GM19099 (cell line): Measurements from ENCODE around the gene ABCB1.

Experiments used
- POLR2A ChIP-seq: IDR thresholded peaks from 3 replicates; pipeline ENCODE4 v1.6.1; 2011; ENCODE audit warnings: low read depth; ENCODE audit not compliant: insufficient read length; ENCODE audit errors: extremely low read depth

The ABCB1 gene

DNA sequence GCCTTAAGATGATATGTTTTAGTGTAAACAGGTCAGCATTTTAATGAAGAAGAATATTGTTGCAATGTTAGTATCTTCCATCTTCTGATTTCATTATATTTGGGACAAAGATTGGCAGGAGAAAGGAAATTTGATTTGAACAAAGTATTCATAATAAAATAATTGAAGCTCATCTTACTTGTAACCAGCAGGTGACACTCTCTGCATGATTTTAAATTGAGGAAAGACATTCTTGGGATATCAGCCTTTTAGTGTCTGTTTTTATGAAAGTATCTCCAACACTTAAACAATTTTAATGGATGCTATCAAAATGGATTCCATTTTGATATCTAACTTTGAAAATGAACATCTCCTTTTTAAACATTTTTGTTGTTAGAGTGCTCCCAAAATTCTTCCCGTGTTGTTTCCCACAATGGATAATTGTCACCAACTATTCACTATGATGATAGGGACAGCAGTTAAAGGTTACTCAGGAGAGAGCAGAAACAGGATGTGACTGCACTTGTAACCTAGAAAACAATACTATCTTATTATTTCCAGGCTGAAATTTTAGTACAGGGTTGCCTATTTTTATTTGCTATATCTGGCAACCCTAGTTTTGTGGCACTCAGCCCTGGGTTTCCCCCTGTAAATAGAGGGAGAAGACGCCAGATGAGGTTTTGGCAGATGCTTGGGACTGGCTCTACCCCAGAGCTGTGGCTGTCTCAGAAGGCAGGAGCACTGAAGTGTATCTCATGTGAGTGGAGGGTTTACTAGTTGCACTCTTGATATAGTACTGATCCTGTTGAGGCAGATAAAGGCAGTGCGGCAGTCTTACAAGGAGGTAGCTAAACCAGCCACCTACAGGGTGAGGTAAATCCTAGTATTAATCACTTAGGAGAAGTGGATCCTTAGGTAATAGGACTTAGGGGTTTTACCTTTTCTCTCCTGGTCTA lies 94.2 kb downstream of the ABCB1 start:
- no peak for TF ChIP-seq POLR2A

DNA sequence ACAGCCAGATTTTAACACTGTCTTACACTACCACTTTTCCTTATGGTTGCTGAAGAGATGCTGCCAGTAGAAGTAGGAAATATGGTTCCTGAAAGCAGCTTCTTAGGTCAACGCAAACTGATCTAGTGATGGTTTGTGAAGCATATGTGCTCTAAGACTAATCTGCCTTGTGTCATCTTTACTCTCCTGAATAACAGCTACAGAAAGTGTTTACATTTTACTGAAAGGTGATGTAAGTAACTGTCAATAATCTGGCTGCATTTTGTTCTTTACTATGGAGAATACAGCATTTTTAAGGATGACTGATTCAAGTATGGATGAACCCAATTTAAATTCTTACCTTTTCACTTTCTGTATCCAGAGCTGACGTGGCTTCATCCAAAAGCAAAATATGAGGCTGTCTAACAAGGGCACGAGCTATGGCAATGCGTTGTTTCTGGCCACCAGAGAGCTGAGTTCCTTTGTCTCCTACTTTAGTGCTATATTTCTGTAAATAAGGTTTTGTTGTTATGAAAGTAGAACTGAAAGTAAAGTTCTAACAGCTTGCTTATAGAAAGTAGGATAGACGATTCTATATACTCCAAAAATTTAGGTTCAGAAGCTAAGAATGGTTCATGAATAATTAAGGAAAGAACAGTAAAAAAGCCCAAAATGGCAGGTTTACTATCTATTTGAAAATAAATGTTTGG lies 95.0 kb downstream of the ABCB1 start:
- TF ChIP-seq POLR2A = no peak

DNA sequence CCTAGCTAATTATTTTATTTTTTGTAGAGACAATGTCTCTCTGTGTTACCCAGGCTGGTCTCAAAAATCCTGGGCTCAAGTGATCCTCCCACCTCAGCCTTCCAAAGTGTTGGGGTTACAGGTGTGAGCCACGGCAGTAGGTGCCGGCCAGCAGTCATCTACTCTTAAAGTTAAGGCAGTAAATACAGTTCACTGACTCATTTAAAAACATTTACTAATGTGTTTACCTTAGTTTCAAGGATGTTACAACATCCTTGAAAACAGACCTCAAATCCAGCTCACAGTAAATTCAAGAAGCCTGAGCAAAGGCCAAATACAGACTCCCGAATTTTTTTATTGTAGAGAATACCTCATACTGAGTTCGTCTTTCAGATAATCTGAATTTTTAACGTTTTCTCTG lies 95.6 kb downstream of the ABCB1 start:
- TF ChIP-seq POLR2A = no peak

DNA sequence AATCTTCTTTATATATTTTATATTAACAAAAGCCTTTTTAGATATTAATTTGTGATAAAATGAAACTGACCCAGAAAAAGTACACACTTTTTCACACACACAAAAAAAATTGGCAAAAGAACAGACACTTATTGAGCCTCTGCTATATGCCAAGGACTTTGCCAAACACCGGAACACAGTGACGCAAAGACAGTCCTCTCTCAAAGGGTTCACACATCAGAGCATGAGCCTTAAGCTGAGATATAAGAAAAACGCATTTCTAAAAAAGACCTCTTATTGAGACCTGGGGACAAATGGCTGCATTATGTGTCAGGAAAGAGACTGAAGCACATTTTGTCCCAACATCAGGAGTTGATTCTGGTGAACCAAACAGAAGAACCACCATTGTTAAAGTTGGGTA lies 101.2 kb downstream of the ABCB1 start:
- TF ChIP-seq POLR2A = no peak

DNA sequence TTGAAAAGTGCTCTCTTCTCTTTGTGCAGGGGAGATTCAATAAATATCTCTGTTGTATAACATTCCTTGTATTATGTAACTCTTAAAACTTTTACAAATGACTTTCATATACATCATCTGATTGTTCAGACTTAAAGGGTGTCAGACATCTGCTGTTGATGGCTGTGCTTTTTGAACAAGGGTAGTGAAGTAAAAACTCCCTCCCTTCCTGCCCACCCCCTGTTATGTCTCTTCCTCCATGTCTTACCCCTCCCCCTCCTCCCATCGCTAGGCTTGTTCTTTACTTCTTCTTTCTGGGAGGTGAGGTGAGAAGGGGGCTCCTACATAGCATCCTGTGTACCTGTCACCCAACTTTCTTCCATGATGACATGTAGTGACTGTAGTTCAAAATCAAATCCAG lies 101.8 kb downstream of the ABCB1 start:
- no peak for TF ChIP-seq POLR2A

DNA sequence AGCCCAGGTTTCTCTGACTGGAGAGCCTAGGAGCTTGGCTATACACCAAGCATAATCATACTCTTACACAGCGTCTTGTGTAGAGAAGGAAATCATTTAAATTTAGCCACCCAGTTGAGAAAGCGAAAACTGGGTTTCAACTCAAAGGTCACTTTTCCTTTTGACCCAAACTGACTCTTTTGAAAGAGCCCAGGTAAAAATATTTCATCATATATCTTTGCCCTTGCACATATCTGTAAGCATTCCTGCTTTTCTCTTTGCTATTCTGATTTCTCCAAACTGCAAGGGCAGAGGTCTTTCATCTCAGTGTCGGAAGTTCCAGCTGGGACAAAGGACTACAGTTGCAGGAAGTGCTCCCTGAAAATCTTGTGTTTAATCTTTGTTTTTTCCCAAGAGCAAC lies 103.2 kb downstream of the ABCB1 start:
- TF ChIP-seq POLR2A = no peak

DNA sequence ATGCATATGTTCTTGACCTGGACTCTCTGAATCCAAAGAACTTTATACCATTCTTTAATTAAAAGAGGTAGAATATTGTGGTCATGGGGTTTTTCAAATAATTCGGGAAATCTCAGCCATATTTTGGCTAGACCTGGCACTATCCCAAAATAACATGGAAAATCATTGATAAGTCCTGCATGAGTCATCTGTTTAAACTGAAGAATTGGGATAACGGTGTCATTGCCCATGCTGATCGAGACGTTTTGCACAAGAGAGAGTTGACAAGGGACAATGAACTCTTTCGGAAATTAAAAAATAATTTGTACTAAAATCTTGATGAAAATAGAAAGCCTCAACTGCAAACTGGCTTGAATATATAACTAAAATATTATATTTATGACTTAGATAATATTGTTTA lies 105.3 kb downstream of the ABCB1 start:
- no peak for TF ChIP-seq POLR2A

DNA sequence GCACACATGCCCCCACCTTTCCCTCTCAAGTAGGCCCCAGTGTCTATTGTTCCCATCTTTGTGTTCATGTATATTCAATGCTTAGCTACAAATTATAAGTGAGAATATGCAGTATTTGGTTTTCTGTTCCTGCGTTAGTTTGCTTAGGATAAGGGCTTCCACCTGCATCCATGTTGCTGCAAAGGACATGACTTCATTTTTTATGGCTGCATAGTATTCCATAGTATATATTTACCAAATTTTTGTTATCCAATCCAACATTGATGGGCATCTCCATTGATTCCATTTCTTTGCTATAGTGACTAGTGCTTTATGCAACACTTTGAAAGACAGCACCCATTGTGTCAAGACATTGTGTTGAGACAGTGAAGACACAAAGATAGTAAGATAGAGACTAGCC lies 106.2 kb downstream of the ABCB1 start:
- no peak for TF ChIP-seq POLR2A

DNA sequence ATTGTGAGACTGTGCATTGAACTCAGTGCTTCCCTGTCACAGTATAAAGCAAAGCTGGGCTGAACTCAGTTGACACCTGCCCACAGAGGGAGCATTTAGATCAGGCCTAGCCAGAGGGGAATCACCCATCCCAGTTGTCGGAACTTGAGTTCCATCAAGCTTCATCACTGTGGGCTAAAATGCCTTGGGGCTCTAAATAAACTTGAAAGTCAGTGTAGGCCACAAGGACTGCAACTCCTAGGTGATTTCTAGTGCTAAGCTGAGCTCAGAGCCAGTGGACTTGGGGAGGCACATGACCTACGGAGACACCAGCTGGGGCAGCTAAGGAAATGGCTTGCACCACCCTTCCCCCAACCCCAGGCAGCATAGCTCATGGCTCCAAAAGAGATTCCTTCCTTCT lies 117.6 kb downstream of the ABCB1 start:
- TF ChIP-seq POLR2A = no peak

DNA sequence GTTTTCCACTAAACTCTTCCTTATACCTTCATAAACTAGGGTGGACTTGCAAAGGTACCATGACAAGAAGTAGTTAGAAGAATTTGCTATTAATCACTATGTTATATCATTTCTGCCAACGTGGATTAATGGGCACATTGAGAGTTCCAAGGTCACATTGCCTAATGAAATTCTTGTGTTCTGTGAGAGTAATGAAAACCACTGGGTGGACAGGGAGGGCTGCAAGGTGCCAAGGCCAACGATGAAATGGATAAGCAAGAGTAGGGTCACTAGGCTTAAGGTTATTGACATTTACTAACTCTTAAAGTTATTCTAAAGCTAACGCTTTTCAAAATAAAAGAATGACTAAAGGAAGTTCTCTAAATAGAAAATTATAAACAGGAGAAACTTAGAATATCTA lies 118.6 kb downstream of the ABCB1 start:
- TF ChIP-seq POLR2A = no peak

DNA sequence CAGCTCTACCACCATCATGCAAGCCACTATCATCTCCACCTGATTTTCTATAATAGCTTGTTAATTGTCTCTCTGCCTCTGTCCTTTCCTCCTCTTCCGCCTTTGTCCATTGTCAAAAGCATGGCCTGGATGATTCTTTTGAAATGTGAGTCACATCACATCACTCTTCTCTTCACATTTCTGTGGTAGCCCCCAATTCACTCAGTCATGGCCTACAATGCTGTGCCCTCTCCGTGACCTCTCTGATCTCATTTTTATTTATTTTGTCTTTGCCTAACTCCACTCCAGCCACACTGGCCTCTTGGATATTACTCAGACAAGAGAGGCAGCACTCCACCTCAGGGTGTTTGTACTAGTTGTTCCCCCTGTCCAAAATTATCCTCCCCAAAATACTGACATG lies 120.3 kb downstream of the ABCB1 start:
- TF ChIP-seq POLR2A = no peak

DNA sequence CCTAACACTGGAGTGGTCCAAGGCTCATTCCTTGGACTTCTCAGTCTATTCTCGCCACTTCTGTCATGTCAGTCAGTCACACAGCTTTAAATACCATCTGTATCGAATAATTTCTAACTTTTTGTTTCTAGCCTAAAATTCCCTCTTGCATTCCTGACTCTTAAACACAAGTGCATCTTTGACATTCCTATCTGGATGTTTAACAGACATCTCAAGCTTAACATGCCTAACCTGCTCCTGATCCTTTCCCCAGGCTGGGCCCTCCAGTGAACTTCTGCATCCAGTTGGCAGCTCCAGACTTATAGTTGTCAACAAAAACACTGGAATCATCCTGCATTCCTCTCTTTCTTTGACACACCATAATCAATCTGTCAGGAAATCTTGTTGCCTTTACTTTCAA lies 120.7 kb downstream of the ABCB1 start:
- TF ChIP-seq POLR2A = no peak

DNA sequence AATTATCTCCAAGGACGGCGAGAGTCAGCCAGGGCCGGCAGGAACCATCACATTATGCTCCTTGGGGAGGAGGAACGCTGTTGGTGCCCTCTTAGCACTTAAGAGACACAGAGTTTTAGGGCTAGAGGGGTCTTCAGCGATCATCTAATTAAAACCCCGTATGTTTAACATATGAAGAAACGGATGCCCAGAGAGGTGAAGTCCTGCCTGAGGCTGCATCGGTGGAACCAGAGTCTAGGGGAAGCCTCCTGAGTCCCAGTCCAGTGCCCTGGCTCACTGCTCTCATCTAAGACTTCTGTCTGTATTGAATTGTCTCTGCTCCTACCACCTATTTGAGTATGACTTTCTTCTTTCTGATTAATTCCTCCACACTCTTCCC lies 124.5 kb downstream of the ABCB1 start:
- no peak for TF ChIP-seq POLR2A

DNA sequence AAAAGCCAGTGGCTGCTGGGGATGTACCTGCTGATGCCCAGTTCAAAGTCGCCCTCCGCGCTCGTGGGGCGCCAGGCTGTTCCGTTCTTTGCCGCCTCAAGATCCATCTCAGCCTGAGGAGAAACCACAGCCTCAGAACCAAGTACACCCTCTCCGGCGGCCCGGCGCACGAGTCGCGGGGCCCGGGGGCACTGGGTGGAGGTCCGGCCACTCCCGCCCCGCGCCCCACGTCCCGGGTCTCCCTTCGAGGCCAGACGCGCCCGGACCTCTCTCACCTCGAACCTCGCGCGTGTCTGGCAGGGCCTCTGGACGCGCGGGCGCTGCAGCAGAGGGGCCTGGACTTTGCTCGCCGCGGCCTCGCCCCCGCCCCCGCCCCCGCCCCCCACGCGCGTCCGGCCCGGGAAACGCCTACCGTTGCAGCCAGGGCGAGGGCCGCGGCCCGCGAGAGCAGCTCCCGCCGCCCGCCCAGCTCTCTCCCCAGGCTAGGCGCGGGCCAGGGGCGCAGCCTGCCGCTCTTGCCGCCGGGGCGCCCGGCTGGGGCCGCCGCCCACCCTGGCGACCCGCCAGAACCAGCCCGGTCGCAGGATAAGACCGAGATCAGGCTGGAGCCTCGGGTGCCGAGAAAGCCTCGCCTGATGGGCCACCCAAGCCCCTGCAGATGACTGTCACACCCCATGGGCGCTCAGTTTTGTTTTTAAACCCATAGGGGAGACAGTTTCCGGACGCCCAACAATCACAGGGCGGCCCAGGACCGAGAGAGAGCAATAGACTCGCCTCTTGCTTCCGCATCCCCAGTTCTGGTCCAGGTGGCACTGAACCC lies 125.1 kb downstream of the ABCB1 start, which contains the start of gene ABCB4:
Gene ABCB4, minus strand, starts transcription at position 322 of the 820 bp plus-strand sequence. Its CDS starts 215 bp downstream, at position 107.
- TF ChIP-seq POLR2A = peak; percentile 59

DNA sequence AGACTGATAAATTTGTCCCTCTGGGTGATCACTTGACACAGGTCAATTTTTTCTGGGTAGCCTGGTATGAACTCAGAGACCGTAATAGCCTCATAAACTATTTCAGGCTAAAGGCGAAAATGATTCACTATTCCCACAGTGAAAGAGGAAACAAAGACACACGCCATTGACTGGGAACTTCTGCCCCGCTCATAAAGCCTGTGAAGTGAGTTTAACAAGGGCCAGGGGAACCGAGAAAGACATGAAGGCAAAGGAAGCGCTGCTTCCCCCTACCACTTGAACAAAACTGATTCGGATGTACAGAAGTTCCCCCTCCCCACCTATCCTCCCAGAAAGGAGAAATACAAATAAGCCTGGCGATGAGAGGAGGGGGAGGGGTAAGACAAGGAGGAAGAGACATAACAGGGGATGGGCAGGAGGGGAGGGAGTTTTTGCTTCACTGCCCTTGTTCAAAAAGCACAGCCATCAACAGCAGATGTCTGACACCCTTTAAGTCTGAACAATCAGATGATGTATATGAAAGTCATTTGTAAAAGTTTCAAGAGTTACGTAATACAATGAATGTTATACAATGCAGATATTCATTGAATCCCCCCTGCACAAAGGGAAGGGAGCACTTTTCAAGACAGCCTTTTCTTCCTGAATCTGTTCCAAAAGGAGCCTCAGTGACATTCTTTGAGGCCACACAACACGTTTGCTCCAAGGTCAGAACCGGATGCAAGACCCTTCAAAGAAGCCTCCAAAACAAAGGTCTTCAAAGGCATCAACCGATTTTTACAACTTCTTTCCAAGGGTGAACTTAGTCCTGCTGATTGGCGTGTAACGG lies 125.9 kb downstream of the ABCB1 start:
- peak; percentile 35 for TF ChIP-seq POLR2A

DNA sequence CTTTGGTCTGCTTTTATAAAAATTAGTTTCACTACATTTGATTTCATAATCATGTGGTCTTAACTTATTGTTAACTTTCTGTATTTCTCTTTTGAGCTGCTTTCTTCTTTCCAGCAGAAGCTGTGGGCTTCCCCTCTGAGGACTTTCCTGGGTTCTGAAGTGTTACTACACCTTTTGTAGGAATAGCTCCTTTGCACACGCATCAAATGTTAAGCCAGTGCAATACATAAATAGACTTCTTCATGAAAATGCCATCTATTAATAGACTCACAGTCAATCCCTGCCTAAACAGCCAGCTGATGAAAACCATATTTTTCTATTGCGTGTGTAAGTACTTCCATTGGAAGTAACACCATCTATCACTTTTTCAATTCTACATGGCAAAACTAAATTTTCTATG lies 126.7 kb downstream of the ABCB1 start:
- TF ChIP-seq POLR2A = no peak
